NCI-H2107 treated with DMSO at 0.1 percent for 48 hours (cell line): Measurements from ENCODE around the gene SYF2.
A peak's percentile ranks its signal among the peaks of the same experiment; 100 is the strongest.
"Not testable (repeated sequence)": the region's sequence is repeated elsewhere in the genome, so short reads cannot be mapped to it uniquely, and the experiment has no call there.

Source experiments
- DNase-seq: peaks from one replicate; lab custom pipeline; 2025; ENCODE audit not compliant: unreplicated experiment; lab: John Stamatoyannopoulos, UW

The SYF2 gene

DNA sequence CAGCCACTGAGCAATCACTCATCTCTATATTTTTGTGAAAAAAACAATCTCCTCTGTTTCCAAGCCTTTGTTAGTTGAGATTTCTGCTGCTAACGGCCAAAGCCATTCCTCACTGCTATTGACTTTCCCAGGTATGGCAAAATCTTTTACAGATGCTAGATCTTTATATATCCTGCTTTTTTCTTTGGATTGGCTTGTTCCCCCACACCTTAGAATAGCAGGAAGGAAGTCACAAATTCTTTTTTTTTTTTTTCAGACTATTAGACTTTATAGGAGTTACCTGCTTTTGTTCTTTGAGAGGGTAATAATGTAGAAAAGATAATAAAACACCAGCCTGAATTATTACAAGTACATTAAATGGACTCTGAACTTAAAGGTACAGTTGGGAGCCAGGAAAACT lies 24.2 kb downstream of the SYF2 start:
- no peak for DNase-seq

DNA sequence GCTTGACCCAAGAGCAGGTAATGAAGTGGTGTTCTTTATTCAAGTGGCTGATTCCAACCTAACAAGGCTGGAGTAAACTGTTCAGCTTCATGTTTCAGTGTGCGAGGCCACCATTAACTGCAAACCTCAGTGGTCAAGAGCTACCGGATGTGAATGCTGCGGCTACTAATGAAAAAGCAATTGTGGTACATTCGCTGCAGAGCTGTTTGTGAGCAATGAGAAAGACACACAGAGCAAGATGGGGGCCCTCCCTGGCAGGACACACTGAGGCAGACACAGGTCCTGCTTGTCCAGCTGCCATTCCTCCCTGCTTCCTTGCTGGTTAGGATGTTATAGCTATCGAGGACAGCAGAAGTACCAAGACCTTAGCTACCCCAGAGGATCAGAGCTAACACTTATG lies 26.1 kb downstream of the SYF2 start:
- no peak for DNase-seq

DNA sequence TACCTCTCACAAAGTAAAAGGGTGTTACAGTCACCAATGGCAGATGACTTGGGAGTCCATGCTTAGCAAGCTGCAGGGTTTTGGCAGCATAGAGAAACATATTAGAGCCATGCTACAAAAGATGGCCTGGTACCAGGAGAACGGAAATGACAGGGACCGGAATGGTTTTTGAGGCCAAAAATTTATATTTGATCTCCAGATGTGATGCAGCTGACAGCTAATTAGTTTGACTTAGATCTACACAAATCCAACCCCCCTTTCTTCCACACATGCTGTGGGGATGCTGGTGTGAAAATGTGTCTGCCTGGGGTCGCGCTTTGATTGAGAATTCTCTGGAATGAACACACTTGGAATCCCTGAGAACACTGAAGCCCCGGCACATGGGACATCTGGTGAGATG lies 26.5 kb downstream of the SYF2 start:
- DNase-seq, result no peak

DNA sequence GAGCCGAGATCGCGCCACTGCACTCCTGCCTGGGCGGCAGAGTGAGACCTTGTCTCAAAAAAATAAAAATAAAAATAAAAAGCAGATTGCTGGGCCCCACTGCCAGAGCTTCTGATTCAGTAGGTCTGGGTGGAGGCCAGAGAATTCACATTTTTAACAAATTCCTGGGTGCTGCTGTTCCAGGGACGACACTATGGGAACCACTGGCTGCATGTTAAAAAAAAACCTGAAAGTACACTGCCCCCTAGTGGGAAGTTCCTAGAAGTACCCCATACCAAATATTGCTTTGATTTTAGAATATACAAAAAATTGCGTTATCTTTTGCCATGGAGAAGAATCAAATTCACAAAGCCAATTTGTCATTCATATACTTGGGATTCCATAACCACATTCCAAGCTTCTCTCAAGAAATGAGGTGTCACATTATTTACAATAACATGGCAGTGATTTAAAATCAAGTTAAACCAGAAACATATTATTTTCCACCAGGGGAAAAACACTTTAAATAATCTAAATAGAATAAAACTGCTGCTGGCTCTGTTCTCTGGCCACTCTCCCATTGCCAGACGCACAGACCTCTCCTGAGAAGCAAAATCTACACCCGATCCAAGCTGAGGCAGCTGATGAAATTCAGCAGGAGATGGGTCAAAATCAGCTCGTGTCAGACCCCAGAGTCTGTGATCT lies 27.4 kb downstream of the SYF2 start:
- DNase-seq, result peak; percentile 53

DNA sequence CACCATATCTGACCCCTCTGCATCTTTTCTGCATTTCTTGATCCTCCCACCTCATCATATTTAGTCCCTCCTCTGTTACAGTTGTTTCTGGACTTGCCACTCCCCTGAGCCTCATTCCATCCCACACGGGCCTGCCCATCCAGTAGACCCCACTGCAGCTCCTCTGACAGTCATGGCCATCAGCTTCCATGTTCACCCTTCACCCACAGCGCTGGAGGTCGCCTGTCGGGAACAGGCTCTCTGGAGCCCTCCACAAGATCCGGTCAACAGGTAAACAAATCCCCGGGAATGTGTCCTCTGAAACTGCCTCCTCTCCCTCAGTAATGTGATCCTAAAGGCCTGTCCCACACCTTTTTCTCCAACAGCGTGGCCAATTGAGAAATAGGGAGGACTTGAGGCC lies 31.3 kb downstream of the SYF2 start:
- DNase-seq, result no peak

DNA sequence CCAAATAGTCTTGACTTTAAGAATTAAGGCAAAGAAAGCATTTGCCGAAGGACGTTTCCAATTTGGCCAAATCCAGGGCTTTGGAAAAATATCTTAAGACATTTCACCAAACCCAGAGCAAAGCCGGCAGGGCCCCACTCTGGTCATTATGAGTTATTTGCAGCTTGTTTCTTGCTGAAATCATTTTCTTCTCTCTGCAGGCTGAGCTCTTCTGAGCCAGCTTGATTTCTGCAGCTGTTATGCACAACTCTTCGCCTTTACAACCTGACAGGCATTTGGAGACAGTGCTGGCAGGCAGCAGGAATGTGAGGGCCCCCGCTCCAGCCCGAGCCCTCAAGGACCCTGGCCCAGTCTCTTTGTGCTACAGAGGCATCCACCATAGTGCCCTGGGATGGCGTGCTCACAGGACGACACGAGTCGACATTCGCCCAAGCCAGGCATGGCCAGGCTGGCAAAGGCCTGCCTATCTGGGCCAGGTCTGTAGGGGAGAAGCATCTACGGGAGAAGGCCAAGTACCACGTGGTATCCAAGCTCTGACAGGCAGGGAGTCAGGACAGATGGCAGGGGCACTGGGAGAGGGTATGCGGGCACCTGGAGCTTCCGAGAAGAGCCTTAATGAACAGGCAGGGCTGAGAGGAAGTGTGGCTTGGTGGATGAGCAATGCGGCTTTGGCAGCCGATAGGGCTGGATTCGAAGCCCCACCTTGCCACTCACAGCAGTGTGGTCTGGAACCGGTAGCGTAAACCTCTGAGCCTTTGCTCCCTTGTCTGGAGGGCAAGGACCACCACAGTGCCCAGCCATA lies 32.3 kb downstream of the SYF2 start:
- no peak for DNase-seq

DNA sequence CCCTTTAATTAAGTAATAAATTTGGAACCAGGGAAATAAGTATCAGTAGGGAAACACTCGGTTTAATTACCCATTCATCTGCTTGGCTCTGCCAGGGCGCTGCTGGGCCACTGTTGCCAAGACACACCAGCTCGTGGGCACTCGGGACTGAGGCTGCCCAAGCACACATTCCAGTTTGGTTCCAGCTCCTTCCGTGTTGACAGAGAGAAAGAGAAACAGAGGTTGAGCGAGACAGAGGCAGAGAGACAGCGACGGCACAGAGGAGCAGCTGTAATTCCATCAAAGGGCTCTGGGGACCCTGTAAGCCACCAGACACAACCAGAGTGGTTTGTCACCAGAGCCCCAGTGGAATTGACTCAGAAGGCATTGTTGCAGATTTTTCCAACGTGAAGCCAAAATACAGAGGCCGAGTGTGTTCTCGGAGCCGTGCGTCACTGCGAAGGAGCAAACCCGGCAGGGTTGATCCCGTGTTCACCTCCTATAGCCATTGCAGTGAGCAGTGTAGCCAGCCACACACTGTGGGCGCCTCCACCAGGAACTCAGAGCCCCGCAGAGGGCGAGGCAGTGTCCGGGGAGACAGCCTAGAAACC lies 33.5 kb downstream of the SYF2 start:
- DNase-seq, result no peak

- peak; percentile 52 for DNase-seq
These were observed 34.2 kb downstream of the SYF2 start for GRCh38 chr1:25197982-25198662.

DNA sequence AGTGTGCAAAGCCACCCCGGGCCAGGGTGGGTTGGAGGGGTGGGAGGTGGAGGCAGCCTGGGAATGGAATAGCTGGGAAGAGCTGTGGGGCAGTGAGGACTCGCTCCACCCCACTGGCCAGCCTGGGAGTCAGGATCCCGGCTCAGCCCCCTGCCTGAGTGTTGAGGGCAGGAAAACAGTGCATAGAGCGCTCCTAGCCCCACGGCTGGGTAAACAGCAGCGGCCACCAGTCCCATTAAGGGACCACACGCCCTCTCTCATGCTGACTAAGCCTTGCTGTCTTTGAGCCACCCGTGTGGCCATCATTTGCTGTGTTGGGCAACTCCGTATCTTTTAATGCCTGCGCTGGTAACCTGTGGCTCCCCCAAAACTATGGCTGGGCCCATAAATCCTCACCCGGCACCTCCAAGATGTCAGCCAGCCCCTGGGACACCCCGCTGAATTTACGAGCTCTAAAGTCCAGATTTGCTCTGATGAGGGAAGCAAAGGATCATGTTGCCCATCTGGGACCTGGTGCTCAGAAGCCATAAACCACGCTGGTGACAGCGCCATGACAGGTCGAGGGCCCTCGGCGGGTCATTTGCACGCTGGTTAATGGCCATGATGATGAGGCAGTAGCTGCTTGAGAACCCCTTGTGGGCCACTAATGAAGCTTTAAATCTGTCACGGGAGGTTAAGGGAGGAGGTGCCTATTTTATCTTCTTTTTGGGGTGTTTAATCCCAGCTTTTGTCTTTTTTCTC lies 34.9 kb downstream of the SYF2 start:
- DNase-seq, result peak; percentile 52

DNA sequence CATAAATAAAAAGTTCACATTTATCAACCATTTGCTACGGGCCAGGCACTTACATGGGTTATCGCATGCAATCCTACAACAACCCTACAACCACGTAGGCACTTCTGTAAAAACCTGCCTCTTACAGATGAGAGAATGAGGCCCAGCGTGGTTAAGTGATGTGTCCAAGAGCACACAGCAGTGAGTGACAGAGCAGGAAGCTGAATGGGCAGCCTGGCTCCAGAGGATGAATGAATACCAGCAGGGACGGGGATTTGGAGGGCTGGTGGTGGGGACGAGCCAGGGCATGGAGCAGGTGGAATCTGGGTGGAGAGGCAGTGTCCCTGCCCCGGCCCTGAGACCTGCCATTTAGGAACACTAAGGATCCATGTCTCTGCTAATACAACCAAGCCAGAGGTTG lies 35.5 kb downstream of the SYF2 start:
- no peak for DNase-seq

DNA sequence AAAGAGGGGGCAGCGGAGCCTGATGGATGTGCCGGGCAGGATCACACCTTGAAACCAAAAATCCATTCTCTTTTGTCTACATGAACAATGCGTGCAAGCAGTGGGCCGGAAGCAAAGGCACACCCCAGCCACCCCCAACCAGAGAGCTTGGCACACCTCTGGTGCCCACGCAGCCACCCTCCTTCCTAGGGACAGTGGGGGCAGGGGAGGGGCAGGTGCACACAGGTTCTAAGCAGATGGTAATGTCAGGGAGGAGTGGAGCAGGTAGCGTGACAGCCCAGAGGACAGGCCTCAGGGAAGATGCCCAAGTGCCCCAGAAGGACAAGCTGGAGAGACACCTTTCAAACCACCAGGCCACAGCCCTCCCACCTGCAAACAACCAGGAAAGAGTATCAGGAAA lies 36.5 kb downstream of the SYF2 start:
- peak; percentile 43 for DNase-seq

GRCh38 chr1:25194572-25195020 lies 37.7 kb downstream of the SYF2 start:
- no peak for DNase-seq

- no peak for DNase-seq
These were observed 38.2 kb downstream of the SYF2 start for GRCh38 chr1:25194054-25194453.

DNA sequence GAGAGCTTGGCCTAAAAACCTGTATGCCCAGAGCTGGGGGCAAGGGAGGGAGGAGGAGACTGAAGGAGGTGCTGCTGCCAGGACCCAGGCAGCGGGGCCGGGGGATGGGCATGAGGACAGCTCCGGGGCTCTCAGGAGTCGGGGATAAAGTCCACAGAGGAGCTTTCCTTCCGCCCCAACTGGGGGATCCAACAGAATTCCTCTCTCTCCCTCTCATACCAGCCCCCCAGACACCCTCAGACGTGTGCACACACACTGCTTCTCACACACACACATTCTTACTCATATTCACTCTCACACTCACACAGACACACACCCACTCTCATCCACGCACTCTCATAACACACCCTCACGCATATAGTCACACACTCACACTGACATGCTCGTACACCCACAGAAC lies 39.1 kb downstream of the SYF2 start:
- DNase-seq, result no peak

DNA sequence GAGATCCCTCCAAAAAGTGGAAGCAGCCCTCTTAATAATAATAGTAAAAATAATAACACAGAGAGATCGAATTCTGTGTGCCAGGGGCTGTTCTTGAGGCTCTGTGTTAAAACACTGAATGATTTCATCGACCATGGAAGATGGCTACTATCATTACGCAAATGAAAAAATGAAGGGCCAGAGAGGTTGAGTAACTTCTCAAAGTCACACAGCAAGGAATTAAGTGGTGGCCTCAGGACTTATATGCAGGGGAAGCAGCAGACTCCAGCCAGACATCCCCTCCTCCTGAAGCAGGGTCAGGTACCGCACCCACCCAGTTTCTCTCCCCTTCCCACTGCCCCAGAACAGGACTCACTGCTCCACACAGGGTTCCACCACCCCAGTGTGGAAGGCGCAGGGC lies 40.1 kb downstream of the SYF2 start:
- DNase-seq, result no peak

- no peak for DNase-seq
These were observed 42.0 kb downstream of the SYF2 start for GRCh38 chr1:25190260-25190659.

- DNase-seq, result not testable (repeated sequence)
These were observed 44.4 kb downstream of the SYF2 start for GRCh38 chr1:25187904-25188303.

- no peak for DNase-seq
These were observed 45.2 kb downstream of the SYF2 start for GRCh38 chr1:25187077-25187476.

- DNase-seq, result no peak
These were observed 45.9 kb downstream of the SYF2 start for GRCh38 chr1:25186161-25187007.
